Right atrium auricular region (tissue), 2 donors: ENCODE measurements around the gene SLC35B4. TPM values are rescaled to one million over a fixed set of nuclear protein-coding genes. Genes with fewer than 3 reads are reported as not detected.
A peak's percentile ranks its signal among the peaks of the same experiment; 100 is the strongest.

Experiments used
- DNase-seq: peaks from one replicate; pipeline ENCODE4 v3.0.0-alpha.2; 2019; ENCODE audit warnings: low spot score
- H3K27ac ChIP-seq, 2 donors: fragments of 200-600 bp; sonication (generic); 1 replicate in 1 of 2; 2 replicates in 1 of 2; pipeline ENCODE4 v1.5.1; 2016 to 2019
- H3K27me3 ChIP-seq, 2 donors: fragments of 200-600 bp; sonication (generic); one replicate each; pipeline versions ENCODE4 v1.5.1 to v1.6.0; 2017 to 2019
- H3K36me3 ChIP-seq: fragments of 200-600 bp; sonication (generic); one replicate; pipeline ENCODE4 v1.5.1; 2016
- H3K4me1 ChIP-seq, 2 donors: fragments of 200-600 bp; sonication (generic); one replicate each; pipeline versions ENCODE4 v1.5.1 to v1.6.0; 2017 to 2019
- H3K4me3 ChIP-seq, 2 donors: fragments of 200-600 bp; sonication (generic); 1 replicate in 1 of 2; 2 replicates in 1 of 2; pipeline ENCODE4 v1.5.1; 2017 to 2019; ENCODE audit warnings: mild to moderate bottlenecking in 1 of 2, moderate library complexity in 1 of 2
- H3K9me3 ChIP-seq, 2 donors: fragments of 200-600 bp; sonication (generic); one replicate each; pipeline ENCODE4 v1.5.1; 2019
- total RNA-seq, 2 donors: library from RNA; depleted of rRNA; stranded (reverse); fragments of >200 nt; gene quantifications; one replicate each; pipeline ENCODE4 v1.1.0, GENCODE V29; 2016
- TF ChIP-seq, protein P1 (sequence below), 2 donors: fragments of 200-600 bp; sonication (generic); IDR thresholded peaks; one replicate each; pipeline ENCODE4 v1.5.1; 2019; ENCODE audit warnings: antibody characterized with exemption in 2 of 2

SLC35B4 gene
- total RNA-seq, 2 donors from 2014 or later = 3.4 to 4.8 TPM

DNA sequence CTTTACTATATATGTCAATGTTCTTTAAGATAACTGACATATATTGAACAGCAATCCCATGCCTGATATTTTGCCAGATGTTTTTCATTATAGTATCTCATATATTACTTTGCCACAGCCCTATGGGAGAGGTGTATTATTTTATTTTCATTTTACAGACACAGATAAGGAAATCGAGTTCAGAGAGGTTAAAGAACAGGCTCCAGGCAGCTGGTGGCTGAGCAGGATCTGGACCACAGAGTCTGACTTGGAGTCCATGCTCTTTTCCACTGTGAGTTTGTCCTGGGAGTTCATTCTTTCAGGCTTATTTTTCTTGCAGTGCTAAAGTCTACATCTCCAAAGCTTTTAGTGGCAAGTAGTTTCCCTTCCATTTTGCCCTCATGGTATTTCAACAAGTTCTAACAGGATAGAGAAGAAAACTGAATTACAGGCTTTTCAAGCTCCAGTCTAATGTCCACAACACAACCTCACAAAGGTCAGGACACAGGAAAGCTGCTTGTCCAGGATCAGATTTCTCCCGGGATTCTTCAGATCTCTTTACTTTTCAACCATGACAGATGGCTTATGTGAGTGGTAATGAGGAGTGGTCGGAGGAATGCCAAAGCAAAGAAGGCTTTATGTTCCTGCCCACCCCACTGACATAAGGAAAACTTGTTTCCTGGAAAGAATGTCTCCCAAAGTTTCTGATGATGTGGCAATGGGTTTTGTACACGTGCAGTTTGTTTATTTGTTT is 13.1 kb upstream of the SLC35B4 start:
- Histone ChIP-seq H3K27ac (no peak overlapping the region), H3K36me3 (no peaks in the 10 kb centered on the region), H3K27me3 (no peaks in the 10 kb centered on the region), H3K4me1 (no peaks in the 10 kb centered on the region), H3K4me3 (no peak overlapping the region), H3K9me3 (no peaks in the 10 kb centered on the region)
- no peak for DNase-seq
- TF ChIP-seq, protein P1, sequence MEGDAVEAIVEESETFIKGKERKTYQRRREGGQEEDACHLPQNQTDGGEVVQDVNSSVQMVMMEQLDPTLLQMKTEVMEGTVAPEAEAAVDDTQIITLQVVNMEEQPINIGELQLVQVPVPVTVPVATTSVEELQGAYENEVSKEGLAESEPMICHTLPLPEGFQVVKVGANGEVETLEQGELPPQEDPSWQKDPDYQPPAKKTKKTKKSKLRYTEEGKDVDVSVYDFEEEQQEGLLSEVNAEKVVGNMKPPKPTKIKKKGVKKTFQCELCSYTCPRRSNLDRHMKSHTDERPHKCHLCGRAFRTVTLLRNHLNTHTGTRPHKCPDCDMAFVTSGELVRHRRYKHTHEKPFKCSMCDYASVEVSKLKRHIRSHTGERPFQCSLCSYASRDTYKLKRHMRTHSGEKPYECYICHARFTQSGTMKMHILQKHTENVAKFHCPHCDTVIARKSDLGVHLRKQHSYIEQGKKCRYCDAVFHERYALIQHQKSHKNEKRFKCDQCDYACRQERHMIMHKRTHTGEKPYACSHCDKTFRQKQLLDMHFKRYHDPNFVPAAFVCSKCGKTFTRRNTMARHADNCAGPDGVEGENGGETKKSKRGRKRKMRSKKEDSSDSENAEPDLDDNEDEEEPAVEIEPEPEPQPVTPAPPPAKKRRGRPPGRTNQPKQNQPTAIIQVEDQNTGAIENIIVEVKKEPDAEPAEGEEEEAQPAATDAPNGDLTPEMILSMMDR (IDR thresholded peaks at IDR 0.05) = no peak

DNA sequence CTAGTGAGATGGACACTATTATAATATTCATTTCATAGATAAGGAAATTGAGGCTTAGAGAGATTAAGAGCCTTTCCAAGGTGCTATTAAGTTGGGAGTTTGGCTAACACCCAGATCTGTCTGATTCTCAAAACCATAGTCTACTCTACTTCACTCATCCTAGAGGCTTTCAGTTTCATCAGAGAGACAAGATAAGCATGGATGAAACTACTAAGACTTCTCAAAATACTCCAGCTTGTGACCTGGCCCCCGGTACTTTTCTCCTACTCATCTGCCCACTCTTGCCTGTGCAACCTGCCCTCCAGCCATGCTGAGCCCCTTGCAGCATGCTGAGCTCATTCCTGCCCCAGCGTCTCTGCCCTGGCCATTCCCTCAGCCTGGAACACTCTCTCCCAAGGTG is 12.2 kb upstream of the SLC35B4 start:
- H3K9me3 ChIP-seq = no peaks in the 10 kb centered on the region
- DNase-seq = no peak
- H3K36me3 ChIP-seq = no peaks in the 10 kb centered on the region
- no peaks in the 10 kb centered on the region for H3K27me3 ChIP-seq
- no peaks in the 10 kb centered on the region for H3K4me1 ChIP-seq
- no peak overlapping the region for H3K4me3 ChIP-seq
- H3K27ac ChIP-seq = no peak overlapping the region
- TF ChIP-seq, protein P1 (IDR thresholded peaks at IDR 0.05) = no peak

DNA sequence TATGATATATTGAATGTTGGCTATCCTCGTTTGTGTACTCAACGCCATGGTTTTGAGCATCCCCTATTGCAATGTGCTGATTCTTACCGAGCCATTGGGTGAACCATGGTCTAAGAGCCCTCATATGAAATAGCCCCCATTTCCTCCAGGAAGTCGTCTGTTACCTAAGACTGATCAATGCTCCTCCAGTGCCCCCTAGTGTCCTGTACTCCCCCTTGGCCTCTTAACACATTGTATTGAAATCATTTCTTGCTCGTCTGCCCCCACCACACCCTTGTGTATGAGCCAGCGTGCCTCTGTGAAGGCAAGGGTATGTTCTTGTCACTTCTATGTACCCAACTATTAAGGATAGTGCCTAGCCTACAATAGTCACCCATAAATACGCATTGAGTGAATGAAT is 11.2 kb upstream of the SLC35B4 start:
- Histone ChIP-seq H3K4me1 (no peaks in the 10 kb centered on the region), H3K9me3 (no peaks in the 10 kb centered on the region), H3K27me3 (no peaks in the 10 kb centered on the region), H3K36me3 (no peaks in the 10 kb centered on the region), H3K4me3 (no peak overlapping the region), H3K27ac (no peak overlapping the region)
- DNase-seq = no peak
- TF ChIP-seq, protein P1 (IDR thresholded peaks at IDR 0.05) = peak in 1 of 2 donors; percentile 46

DNA sequence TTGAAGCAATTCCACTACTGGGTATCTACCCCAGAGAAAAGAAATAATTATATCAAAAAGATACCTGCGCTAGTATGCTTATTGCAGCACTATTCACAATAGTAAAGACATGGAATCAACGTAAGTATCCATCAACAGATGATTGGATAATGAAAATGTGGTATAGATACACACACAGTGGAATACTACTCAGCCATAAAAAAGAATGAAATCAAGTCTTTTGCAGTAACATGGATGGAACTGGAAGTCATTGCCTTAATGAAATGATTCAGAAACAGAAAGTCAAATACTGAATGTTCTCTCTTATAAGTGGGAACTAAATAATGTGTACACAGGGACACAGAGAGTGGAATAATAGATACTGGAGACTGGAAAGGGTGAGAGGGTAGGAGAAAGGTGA is 7.4 kb upstream of the SLC35B4 start:
- no peak for DNase-seq
- TF ChIP-seq, protein P1 (IDR thresholded peaks at IDR 0.05) = no peak
- no peak overlapping the region for H3K27ac ChIP-seq

DNA sequence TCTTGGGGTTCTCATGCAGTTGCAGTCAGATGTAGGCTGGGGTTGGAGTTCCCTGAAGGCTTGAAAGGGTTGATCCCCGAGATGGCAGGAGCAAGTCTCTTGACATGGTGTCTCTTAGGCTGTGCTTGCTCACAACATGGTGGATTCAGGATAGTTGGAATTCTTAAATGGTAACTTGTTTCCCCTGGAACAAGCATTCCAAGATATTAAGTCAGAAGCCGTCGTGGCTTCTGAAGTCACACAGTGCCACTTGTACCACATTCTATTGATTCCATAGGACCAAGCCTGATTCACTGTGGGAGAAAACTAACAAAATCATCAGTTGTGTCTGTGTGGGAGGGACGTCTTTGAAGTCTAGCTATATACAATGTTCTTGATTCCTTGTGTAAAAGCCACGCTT is 3.5 kb upstream of the SLC35B4 start:
- H3K27me3 ChIP-seq = no peaks in the 10 kb centered on the region
- H3K27ac ChIP-seq = no peak overlapping the region
- H3K4me1 ChIP-seq = peaks cover 0 to 11% of the 10 kb centered on the region in 2 donors
- no peak for DNase-seq
- H3K36me3 ChIP-seq = no peaks in the 10 kb centered on the region
- TF ChIP-seq, protein P1 (IDR thresholded peaks at IDR 0.05) = no peak
- H3K4me3 ChIP-seq = no peak overlapping the region
- no peaks in the 10 kb centered on the region for H3K9me3 ChIP-seq

More for the DNA sequence above, 7.4 kb upstream of the SLC35B4 start:
- no peaks in the 10 kb centered on the region for H3K9me3 ChIP-seq
- H3K27me3 ChIP-seq = no peaks in the 10 kb centered on the region
- no peak overlapping the region for H3K4me3 ChIP-seq
- H3K36me3 ChIP-seq = no peaks in the 10 kb centered on the region
- no peaks in the 10 kb centered on the region for H3K4me1 ChIP-seq

DNA sequence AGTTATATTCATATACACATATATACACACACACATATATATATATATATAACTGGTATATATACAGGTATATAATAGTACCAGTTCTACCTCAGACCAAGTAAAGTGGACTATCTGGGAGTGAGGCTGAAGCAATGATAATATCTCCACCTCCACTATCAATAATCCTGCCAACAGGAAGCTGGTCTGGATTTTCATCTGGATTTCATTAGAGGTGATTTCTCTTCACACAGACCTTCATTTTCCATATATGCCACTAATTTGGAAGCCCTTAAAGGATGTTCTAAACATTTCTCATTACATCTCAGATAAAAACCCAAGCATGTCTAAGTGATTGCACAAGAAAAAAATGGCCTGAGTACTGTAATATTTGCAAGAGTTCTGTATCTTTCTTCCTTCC is 1.7 kb upstream of the SLC35B4 start:
- Histone ChIP-seq H3K4me3 (no peak overlapping the region), H3K9me3 (no peaks in the 10 kb centered on the region), H3K4me1 (peaks cover 0 to 11% of the 10 kb centered on the region in 2 donors), H3K27ac (no peak overlapping the region), H3K27me3 (no peaks in the 10 kb centered on the region), H3K36me3 (no peaks in the 10 kb centered on the region)
- TF ChIP-seq, protein P1 (IDR thresholded peaks at IDR 0.05) = no peak
- DNase-seq = no peak
